Suprapubic skin (tissue), 4 donors: ENCODE measurements around the gene GABARAPL1. TPM values are rescaled to one million over a fixed set of nuclear protein-coding genes. Genes with fewer than 3 reads are reported as not detected.

ENCODE experiments used
- DNase-seq, 2 donors: peaks; one replicate each; pipeline ENCODE4 v3.0.0-alpha.2; 2019; ENCODE audit warnings: low spot score in 2 of 2
- H3K27ac ChIP-seq: fragments of 200-600 bp; sonication (generic); one replicate; pipeline ENCODE4 v1.5.1; 2019
- H3K27me3 ChIP-seq: fragments of 200-600 bp; sonication (generic); one replicate; pipeline ENCODE4 v1.5.1; 2019
- H3K36me3 ChIP-seq: fragments of 200-600 bp; sonication (generic); one replicate; pipeline ENCODE4 v1.5.1; 2019
- H3K4me1 ChIP-seq: fragments of 200-600 bp; sonication (generic); one replicate; pipeline ENCODE4 v1.5.1; 2019
- H3K4me3 ChIP-seq: fragments of 200-600 bp; sonication (generic); one replicate; pipeline ENCODE4 v1.5.1; 2019; ENCODE audit warnings: mild to moderate bottlenecking
- H3K9me3 ChIP-seq: fragments of 200-600 bp; sonication (generic); one replicate; pipeline ENCODE4 v1.5.1; 2019
- EP300 ChIP-seq: sonication (generic); formaldehyde crosslinking; IDR thresholded peaks from one replicate; pipeline ENCODE4 v1.6.1; 2017; ENCODE audit warnings: antibody characterized with exemption
- POLR2A ChIP-seq, 2 donors: fragments of 450-650 bp; IDR thresholded peaks; one replicate each; pipeline ENCODE4 v1.6.1; 2017; ENCODE audit warnings: antibody characterized with exemption in 2 of 2, mild to moderate bottlenecking in 2 of 2, moderate library complexity in 2 of 2
- POLR2AphosphoS5 ChIP-seq, 3 donors: sonication (generic); formaldehyde crosslinking; IDR thresholded peaks; one replicate each; pipeline ENCODE4 v1.6.1; 2017; ENCODE audit warnings: antibody characterized with exemption in 3 of 3
- WGBS: methylation state at CpG from one replicate; pipeline ENCODE4 v1.1.5; 2018; 5-methylcytosine and 5-hydroxymethylcytosine counted together
- total RNA-seq, 4 donors: library from RNA; depleted of rRNA; stranded (reverse); fragments of >200 nt; gene quantifications; one replicate each; pipeline ENCODE4 v1.1.0, GENCODE V29; 2016
- TF ChIP-seq, protein P1 (sequence below), 2 donors: fragments of 200-600 bp in 1 of 2; fragments of 450-650 bp in 1 of 2; sonication (generic) in 1 of 2; IDR thresholded peaks; one replicate each; pipeline ENCODE4 v1.5.1; 2016 to 2019; ENCODE audit warnings: antibody characterized with exemption in 2 of 2, mild to moderate bottlenecking in 1 of 2, moderate library complexity in 1 of 2

Gene GABARAPL1
- total RNA-seq, 4 donors from 2014 or later = 48.7 to 94.6 (median 81.1) TPM

DNA sequence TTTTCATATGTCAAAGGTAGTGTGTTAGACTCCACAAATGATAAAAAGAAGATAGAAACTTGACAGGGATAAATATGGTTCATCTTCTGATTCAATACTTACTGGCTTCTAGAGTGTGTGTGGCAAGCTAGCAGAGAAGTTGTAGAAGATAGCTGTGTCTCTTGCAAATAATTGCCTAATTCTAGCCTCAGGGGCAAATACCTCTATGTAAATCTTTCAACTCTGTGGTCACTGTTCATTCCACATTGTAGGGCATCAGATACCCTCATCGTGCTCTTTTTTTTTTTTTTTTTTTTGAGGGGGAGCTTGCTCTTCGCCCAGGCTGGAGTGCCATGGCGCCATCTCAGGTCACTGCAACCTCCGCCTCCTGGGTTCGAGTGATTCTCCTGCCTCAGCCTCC lies 42.5 kb upstream of the GABARAPL1 start:
- Histone ChIP-seq H3K9me3 (no peaks in the 10 kb centered on the region), H3K27me3 (no peaks in the 10 kb centered on the region), H3K4me3 (no peak overlapping the region), H3K27ac (no peak overlapping the region), H3K36me3 (no peaks in the 10 kb centered on the region), H3K4me1 (peaks cover 2% of the 10 kb centered on the region)
- WGBS = 79% methylated on average over 5 of the region's 5 CpGs
- TF ChIP-seq POLR2A (IDR thresholded peaks at IDR 0.05) = no peak
- TF ChIP-seq, protein P1, sequence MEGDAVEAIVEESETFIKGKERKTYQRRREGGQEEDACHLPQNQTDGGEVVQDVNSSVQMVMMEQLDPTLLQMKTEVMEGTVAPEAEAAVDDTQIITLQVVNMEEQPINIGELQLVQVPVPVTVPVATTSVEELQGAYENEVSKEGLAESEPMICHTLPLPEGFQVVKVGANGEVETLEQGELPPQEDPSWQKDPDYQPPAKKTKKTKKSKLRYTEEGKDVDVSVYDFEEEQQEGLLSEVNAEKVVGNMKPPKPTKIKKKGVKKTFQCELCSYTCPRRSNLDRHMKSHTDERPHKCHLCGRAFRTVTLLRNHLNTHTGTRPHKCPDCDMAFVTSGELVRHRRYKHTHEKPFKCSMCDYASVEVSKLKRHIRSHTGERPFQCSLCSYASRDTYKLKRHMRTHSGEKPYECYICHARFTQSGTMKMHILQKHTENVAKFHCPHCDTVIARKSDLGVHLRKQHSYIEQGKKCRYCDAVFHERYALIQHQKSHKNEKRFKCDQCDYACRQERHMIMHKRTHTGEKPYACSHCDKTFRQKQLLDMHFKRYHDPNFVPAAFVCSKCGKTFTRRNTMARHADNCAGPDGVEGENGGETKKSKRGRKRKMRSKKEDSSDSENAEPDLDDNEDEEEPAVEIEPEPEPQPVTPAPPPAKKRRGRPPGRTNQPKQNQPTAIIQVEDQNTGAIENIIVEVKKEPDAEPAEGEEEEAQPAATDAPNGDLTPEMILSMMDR (IDR thresholded peaks at IDR 0.05) = no peak
- no peak for DNase-seq

DNA sequence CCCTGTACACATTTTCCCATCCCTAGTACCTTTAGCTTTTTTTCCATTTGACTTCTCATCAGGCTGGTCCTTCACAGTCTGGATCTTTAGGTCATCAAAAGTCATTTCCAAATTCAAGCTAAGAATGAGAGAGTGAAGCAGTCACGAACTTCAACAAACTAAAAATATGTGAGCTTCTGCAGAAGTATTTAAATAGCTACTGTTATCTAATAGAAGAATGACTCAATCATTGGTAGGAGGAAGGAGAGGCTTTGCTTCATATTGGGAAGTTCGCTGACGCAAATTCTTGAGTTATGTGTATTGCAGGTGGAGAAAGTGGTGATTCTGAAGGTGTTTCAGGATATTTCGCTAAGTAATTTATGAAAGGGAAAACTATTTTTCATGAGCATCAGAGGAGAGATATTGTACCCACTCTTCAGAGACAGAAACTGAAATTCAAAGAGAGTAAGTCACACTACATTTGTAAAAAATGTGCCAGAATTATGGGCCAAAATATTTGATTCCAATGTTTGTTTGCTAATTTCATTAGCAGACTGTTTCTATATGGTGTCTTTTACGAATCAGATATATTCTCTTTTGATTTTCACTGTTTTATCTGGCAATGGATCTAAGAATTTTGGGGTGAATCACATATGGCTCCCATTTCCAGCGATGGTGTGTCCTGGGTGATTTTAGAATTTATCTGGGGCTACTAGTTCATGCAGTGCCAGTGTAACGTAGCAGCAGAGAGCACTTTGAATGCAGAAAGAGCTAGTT lies 40.5 kb upstream of the GABARAPL1 start, which contains the start of gene OLR1:
TSS of gene OLR1 (minus strand) at position 160 of the 756 bp plus-strand sequence. CDS start at position 105, 55 bp downstream.
- Histone ChIP-seq H3K4me3 (no peak within 1 kb of the TSS), H3K9me3 (no peaks in the 10 kb centered on the region), H3K36me3 (no peaks in the 10 kb centered on the region), H3K27ac (no peak within 1 kb of the TSS), H3K4me1 (peaks cover 11% of the 10 kb centered on the region), H3K27me3 (no peaks in the 10 kb centered on the region)
- TF ChIP-seq POLR2AphosphoS5 (IDR thresholded peaks at IDR 0.05) (no peak), EP300 (no peak), POLR2A (IDR thresholded peaks at IDR 0.05) (no peak)
- TF ChIP-seq, protein P1 (IDR thresholded peaks at IDR 0.05) = no peak
- WGBS = 73% methylated on average over 7 of the region's 7 CpGs
- DNase-seq = no peak

- peaks cover 4% of the 10 kb centered on the region for H3K27me3 ChIP-seq
- H3K27ac ChIP-seq = peak overlapping the region; percentile 48
- no peak overlapping the region for H3K4me3 ChIP-seq
- 79% methylated on average over 2 of the region's 2 CpGs for WGBS
- H3K4me1 ChIP-seq = peaks cover 11% of the 10 kb centered on the region
- TF ChIP-seq EP300 = no peak
- TF ChIP-seq POLR2A (IDR thresholded peaks at IDR 0.05) = no peak
- TF ChIP-seq, protein P1 (IDR thresholded peaks at IDR 0.05) = no peak
- TF ChIP-seq POLR2AphosphoS5 (IDR thresholded peaks at IDR 0.05) = no peak
- no peak for DNase-seq
- H3K9me3 ChIP-seq = no peaks in the 10 kb centered on the region
- no peaks in the 10 kb centered on the region for H3K36me3 ChIP-seq
These were observed 37.6 kb upstream of the GABARAPL1 start for GRCh38 chr12:10174986-10175614.

DNA sequence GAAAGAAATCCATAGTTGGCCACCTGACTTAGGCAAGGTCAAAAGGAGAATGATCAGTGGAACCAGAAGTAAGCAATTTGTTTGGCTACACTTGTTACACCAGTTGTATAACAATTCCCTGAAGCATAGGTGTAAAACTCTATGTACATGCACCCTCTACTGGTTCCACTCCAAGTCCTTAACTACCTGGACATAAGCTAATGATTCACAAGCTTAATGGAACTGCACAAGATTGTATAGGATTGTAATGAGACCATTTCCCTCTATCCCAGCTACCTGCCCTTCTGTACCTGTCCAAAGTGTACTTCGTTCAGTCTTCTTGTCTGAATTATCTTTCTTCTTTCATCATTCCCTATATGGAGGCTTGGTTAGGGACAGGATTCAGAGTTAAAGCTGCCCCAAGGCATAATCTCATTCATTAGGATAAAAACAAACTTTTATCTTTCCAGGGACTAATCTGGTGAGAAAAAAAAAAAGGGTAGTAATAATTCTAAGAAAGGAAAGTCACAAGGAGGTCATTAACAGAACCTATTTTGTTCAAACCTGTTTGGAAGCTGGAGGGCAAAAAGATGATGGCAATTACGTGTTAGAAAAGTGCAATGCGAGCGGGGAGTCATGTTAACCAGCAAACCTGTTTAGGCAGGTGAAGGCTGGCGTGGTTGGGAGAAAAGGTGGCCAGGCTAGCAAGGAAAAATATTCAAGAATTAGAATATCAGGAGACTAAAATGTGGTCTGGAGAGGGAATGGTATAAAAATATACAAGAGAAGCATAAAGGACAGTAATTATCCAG lies 36.6 kb upstream of the GABARAPL1 start:
- 43% methylated on average over 5 of the region's 5 CpGs for WGBS
- Histone ChIP-seq H3K4me3 (no peak overlapping the region), H3K27me3 (peaks cover 4% of the 10 kb centered on the region), H3K4me1 (peaks cover 11% of the 10 kb centered on the region), H3K27ac (peak overlapping the region; percentile 48), H3K36me3 (no peaks in the 10 kb centered on the region), H3K9me3 (no peaks in the 10 kb centered on the region)
- DNase-seq = no peak
- TF ChIP-seq EP300 = no peak
- TF ChIP-seq POLR2AphosphoS5 (IDR thresholded peaks at IDR 0.05) = peak in 1 of 3 donors; percentile 20

GRCh38 chr12:10178821-10179220 lies 33.9 kb upstream of the GABARAPL1 start, which contains the start of gene TMEM52B:
Gene TMEM52B (plus strand): TSS chr12:10179032. CDS start chr12:10179575, 543 bp downstream.
- no peak within 1 kb of the TSS for H3K27ac ChIP-seq
- no peak within 1 kb of the TSS for H3K4me3 ChIP-seq
- no peak for DNase-seq
- H3K36me3 ChIP-seq = no peaks in the 10 kb centered on the region
- H3K9me3 ChIP-seq = no peaks in the 10 kb centered on the region
- H3K27me3 ChIP-seq = peaks cover 4% of the 10 kb centered on the region
- TF ChIP-seq, protein P1 (IDR thresholded peaks at IDR 0.05) = no peak
- TF ChIP-seq POLR2AphosphoS5 (IDR thresholded peaks at IDR 0.05) (no peak), POLR2A (IDR thresholded peaks at IDR 0.05) (no peak), EP300 (no peak)
- WGBS = 83% methylated on average over 4 of the region's 4 CpGs
- peaks cover 11% of the 10 kb centered on the region for H3K4me1 ChIP-seq
